ENCODE data around the gene LSM3.

The LSM3 gene

GRCh38 chr3:14158370-14158769 lies 20.2 kb upstream of the LSM3 start:
- no peak for DNase-seq

DNA sequence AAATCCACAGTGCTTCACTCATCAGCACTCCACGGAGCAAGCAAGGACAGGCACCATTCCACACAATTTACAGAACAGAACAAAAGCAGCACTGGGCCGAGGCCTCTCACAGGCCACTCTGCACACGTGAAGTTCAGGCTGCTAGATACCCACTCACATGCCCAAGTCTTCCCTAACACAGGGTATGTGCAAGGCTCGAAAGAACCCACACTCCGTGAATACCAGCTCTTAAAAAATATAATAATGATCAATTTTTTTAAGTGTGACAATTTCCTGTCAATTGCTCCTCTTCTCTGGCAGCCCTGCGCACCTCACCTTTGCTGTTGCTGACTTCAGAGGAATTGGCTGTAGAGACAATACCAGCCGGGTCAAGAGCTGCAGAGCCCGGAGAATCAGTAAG lies 19.2 kb upstream of the LSM3 start:
- DNase-seq = no peak

GRCh38 chr3:14161282-14161681 lies 17.3 kb upstream of the LSM3 start:
- no peak for DNase-seq

- no peak for DNase-seq
Observed at GRCh38 chr3:14162178-14162577, 16.4 kb upstream of the LSM3 start.

GRCh38 chr3:14166877-14167603 lies 11.6 kb upstream of the LSM3 start:
- no peak for DNase-seq

- no peak for DNase-seq
Observed at GRCh38 chr3:14169435-14169834, 9.2 kb upstream of the LSM3 start.

DNA sequence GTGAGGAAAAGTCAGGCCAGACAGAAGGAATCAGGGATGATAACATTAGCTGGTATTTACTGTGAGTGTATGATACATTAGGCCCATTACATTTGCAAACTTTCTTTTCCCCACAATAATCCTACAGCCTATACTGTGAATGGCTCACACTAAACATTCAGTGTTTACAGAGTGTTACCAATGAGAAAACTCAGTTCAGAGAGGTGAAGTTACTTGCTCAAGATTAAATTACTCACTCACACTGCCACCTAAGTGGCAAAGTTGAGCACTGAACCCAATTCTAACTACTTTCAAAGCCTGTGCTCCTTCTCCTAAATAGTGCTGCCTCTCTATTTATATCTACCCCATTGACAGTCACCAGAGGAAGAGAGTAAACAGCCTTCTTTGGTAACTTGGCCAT lies 8.7 kb upstream of the LSM3 start:
- no peak for DNase-seq

- no peak for DNase-seq
Observed at GRCh38 chr3:14170531-14171159, 8.0 kb upstream of the LSM3 start.

GRCh38 chr3:14172496-14172895 lies 6.1 kb upstream of the LSM3 start:
- no peak for DNase-seq

DNA sequence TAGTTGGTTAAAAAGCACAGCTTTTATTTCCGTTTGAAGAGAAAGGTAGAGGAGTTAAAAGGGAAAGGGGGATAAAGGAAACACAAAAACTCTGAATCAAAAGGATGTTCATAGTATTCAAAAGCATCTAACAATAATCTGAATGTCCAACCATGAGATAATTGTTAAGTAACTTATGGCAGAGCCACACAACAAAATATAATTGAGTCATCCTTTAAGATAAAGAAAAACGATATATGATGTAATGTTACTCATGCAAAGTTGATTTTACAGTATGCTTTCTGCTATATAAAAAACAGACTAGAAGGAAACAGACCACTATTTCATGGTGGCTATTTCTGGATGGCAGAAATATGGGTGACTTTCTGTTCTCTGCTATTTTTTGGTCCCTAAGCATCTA lies 4.1 kb upstream of the LSM3 start:
- no peak for DNase-seq

GRCh38 chr3:14175383-14176037 lies 3.1 kb upstream of the LSM3 start:
- no peak for DNase-seq

- DNase-seq = no peak
Observed at GRCh38 chr3:14177580-14178246, 904 bp upstream of the LSM3 start.

DNA sequence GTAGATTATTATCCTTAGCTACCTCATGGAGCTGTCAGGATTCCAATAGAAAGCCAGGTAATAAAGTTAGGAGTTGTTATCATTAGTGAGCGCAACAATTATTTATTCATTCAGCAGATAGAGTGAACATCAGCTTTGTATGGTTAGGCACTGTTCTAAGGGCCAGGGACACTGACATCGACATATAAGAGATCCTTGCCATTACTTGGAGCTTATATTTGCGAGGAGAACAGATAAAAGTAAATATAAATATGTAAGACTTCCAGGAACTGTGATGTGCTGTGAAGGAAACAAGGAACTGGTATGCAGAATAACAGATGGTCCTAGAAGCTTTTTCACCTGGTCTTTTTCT lies 473 bp downstream of the LSM3 start:
- DNase-seq = no peak

DNA sequence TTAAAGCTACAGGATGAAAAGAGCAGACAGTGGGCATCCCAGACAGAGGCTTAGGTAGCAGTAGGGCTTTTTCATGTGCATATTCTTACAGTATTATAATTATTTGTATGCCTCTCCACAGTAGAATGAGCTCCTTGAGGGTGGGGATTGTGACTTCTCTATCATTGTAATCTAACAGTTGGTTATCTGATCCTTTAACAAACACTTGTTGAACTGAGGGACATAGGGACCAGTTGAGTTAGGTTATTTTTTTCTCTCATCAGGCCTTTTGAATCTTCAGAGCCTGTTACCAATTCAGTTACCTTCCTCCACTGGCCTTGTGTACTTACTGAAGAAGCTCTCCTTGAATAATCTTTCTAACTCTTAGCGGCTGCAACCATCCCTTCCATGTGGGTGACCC lies 1.2 kb downstream of the LSM3 start:
- DNase-seq = no peak

- DNase-seq = no peak
Observed at GRCh38 chr3:14181253-14181652, 2.6 kb downstream of the LSM3 start.

DNA sequence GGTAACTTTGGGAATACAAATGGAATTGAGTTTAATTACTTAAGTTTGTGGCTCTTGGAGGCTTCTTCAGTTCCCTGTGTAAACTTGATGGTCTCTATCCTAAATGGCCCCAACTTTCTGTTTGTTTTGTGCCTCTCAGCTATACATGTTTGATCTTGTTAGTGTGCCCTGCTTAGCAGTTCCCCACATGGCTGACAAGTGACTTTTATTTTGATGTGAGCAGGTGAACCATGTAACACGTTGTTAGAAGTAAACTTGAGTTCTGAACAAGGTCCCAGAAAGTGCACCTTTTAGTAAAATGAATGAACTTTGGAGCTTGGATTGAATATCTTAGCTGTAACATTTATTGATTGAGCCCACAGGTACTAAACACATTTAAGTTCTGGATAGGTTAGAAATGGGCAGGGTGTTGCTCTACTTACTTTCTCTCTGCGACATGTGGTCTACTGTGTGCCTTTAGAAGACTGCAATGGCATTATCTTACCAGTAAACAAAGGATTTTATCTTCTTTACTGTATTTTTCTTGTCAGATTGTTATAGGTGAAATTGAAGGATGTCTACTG lies 4.5 kb downstream of the LSM3 start:
- no peak for DNase-seq

GRCh38 chr3:14186854-14187458 lies 8.3 kb downstream of the LSM3 start:
- DNase-seq = no peak

DNA sequence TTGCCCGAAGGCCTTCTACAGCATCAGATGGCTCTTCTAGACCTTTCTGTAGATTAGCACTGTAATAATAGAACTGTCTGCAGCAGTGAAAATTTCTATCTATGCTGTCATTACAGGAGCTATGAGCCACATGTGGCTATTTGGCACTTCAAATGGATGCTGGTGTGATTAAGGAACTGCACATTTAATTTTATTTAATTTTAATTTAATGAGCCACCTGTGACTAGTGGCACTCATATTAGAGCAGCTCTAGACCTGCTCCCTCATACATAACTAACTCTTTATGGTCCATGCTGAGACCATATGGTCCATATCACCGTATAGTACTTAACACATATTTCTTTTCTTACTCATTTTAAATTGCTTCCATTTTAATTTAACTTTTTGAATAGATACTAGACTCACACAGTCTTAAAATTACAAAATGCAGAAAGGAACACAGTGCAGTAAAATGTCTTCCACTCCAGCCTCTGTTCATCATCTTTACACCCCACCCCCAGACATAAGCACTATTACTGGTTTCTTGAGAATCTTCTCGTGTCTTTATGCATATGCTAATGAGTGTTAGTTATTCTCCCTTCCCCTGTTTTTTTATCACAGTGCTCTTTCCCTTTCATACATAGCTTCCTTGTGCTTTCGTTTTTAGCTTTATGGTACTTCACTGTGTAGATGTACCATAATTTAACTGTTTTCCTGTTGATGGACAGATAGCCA lies 9.6 kb downstream of the LSM3 start:
- no peak for DNase-seq

- DNase-seq = no peak
Observed at GRCh38 chr3:14194865-14195264, 16.2 kb downstream of the LSM3 start.

GRCh38 chr3:14199641-14200040 lies 21.0 kb downstream of the LSM3 start:
- DNase-seq = no peak

- DNase-seq = no peak
Observed at GRCh38 chr3:14200276-14200675, 21.7 kb downstream of the LSM3 start.

DNA sequence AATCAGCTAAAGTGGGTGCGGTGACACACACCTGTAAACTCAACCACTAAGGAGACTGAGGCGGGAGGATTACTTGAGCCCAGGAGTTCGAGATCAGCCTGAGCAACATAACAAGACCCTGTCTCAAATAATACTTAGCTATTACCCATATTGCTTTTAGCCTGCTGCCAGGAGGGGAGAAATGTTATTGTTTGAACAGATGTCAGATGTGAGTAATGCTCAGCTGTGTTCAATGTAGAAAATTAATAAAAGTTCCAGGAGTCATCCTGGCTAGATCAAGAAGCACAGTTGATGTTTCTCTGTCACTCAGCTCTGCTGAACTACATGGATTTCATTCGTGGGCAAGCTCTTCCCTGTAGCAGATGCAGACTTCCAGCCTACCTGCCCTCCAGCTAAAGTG lies 22.2 kb downstream of the LSM3 start:
- no peak for DNase-seq

Measured in NCI-H1092 (cell line).